DOHH2 (cell line): ENCODE results near the gene TICAM1.

Experiments used
- CTCF ChIP-seq: fragments of 200-600 bp; sonication (generic); IDR thresholded peaks from one replicate; pipeline ENCODE4 v1.5.1; 2014; ENCODE audit warnings: antibody characterized with exemption, mild to moderate bottlenecking, low read depth, low read length; ENCODE audit not compliant: poor library complexity, severe bottlenecking
- EZH2phosphoT487 ChIP-seq: fragments of 200-600 bp; sonication (generic); IDR thresholded peaks from 2 replicates; pipeline ENCODE4 v1.6.1; 2017; ENCODE audit warnings: borderline replicate concordance, mild to moderate bottlenecking, antibody characterized with exemption, low read length, moderate library complexity, mixed read lengths

GRCh38 chr19:4844348-4845179 is 13.1 kb upstream of the TICAM1 start:
- TF ChIP-seq CTCF (no peak), EZH2phosphoT487 (no peak)
